ENCODE results near the gene CACNA1E. TPM values are rescaled to one million over a fixed set of nuclear protein-coding genes. Genes with fewer than 3 reads are reported as not detected.

CACNA1E gene
- total and polyA plus RNA-seq, 2 of the 13 experiments (the other 11 are each of a cell fraction or from before 2014, with no cell fraction given) = not detected

DNA sequence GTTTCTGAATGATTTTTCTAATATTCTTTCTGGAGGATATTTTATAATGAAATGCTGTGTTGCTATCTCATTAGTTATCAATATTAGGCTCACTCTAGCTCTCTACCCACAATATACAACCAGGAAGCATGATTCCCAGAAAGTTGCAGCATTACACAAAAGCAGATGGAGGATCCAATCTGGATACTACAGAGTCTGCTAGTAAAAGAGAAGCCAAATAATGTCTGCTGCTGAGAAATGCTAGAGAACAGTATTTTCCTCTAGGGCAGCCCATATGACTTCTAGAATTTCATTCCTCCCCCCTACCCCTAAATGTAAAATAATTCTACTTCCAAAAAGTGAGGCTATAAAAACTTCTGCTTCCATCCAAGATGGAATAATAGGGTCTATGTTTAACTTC lies 338.4 kb downstream of the CACNA1E start:
- CTCF ChIA-PET (ENCODE audit: low intra/inter-chr PET ratio, low total read pairs) = no interaction called here
- Histone ChIP-seq H3K9ac (ENCODE audit: insufficient read depth, low read depth, low read length) (no peak overlapping the region), H3K27me3 (ENCODE audit: control insufficient read depth in 1 of 2, insufficient read depth in 2 of 2, low read length in 2 of 2) (no peaks in the 10 kb centered on the region; a peak in 1 of 5 replicates), H3K27ac (ENCODE audit: extremely low read length, insufficient read depth, low read length) (no peak overlapping the region), H3K4me1 (ENCODE audit: insufficient read depth, low read length) (no peaks in the 10 kb centered on the region), H2AFZ (ENCODE audit: low read length) (no peak overlapping the region), H3K36me3 (replicated peaks in 1 of 2; ENCODE audit: control insufficient read depth in 1 of 2, insufficient read depth in 2 of 2, low read length in 2 of 2) (no peaks in the 10 kb centered on the region), H3K9me3 (ENCODE audit: low read length) (peaks cover 7% of the 10 kb centered on the region; the same call in 1 of the 2 replicates), H3K4me2 (ENCODE audit: low read depth, low read length) (no peak overlapping the region), H3K4me3 (replicated peaks in 1 of 3; ENCODE audit: insufficient read depth in 1 of 3, low read depth in 2 of 3, low read length in 3 of 3) (no peak overlapping the region), H3K79me2 (ENCODE audit: insufficient read depth, low read length) (no peaks in the 10 kb centered on the region), H4K20me1 (ENCODE audit: insufficient read depth, low read length) (no peaks in the 10 kb centered on the region)
- no peak for DNase-seq (ENCODE audit: low spot score)
- no TSS peak for BruUV-seq (replicated peaks)
- no peak for FAIRE-seq
- in situ Hi-C loops (cut with HindIII; ENCODE audit: extremely low pct_ligation_motif_present, low pct_unique_long_range_greater_than_20kb) = no loop called here
- POLR2A ChIA-PET = no interaction called here
- ATAC-seq = no peak
- TF ChIP-seq ZEB1 (IDR thresholded peaks at IDR 0.05; ENCODE audit: insufficient replicate concordance, low read depth) (no peak), MXI1 (IDR thresholded peaks at IDR 0.05; ENCODE audit: borderline replicate concordance, low read depth, low read length) (no peak), RORA (CRISPR knock-in tag; IDR thresholded peaks at IDR 0.05) (no peak), ZNF816 (CRISPR knock-in tag; IDR thresholded peaks at IDR 0.05; ENCODE audit: borderline replicate concordance) (no peak)
- TF ChIP-seq, protein P1, sequence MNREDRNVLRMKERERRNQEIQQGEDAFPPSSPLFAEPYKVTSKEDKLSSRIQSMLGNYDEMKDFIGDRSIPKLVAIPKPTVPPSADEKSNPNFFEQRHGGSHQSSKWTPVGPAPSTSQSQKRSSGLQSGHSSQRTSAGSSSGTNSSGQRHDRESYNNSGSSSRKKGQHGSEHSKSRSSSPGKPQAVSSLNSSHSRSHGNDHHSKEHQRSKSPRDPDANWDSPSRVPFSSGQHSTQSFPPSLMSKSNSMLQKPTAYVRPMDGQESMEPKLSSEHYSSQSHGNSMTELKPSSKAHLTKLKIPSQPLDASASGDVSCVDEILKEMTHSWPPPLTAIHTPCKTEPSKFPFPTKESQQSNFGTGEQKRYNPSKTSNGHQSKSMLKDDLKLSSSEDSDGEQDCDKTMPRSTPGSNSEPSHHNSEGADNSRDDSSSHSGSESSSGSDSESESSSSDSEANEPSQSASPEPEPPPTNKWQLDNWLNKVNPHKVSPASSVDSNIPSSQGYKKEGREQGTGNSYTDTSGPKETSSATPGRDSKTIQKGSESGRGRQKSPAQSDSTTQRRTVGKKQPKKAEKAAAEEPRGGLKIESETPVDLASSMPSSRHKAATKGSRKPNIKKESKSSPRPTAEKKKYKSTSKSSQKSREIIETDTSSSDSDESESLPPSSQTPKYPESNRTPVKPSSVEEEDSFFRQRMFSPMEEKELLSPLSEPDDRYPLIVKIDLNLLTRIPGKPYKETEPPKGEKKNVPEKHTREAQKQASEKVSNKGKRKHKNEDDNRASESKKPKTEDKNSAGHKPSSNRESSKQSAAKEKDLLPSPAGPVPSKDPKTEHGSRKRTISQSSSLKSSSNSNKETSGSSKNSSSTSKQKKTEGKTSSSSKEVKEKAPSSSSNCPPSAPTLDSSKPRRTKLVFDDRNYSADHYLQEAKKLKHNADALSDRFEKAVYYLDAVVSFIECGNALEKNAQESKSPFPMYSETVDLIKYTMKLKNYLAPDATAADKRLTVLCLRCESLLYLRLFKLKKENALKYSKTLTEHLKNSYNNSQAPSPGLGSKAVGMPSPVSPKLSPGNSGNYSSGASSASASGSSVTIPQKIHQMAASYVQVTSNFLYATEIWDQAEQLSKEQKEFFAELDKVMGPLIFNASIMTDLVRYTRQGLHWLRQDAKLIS (CRISPR knock-in tag; IDR thresholded peaks at IDR 0.05) = no peak
- TF ChIP-seq, protein P2, sequence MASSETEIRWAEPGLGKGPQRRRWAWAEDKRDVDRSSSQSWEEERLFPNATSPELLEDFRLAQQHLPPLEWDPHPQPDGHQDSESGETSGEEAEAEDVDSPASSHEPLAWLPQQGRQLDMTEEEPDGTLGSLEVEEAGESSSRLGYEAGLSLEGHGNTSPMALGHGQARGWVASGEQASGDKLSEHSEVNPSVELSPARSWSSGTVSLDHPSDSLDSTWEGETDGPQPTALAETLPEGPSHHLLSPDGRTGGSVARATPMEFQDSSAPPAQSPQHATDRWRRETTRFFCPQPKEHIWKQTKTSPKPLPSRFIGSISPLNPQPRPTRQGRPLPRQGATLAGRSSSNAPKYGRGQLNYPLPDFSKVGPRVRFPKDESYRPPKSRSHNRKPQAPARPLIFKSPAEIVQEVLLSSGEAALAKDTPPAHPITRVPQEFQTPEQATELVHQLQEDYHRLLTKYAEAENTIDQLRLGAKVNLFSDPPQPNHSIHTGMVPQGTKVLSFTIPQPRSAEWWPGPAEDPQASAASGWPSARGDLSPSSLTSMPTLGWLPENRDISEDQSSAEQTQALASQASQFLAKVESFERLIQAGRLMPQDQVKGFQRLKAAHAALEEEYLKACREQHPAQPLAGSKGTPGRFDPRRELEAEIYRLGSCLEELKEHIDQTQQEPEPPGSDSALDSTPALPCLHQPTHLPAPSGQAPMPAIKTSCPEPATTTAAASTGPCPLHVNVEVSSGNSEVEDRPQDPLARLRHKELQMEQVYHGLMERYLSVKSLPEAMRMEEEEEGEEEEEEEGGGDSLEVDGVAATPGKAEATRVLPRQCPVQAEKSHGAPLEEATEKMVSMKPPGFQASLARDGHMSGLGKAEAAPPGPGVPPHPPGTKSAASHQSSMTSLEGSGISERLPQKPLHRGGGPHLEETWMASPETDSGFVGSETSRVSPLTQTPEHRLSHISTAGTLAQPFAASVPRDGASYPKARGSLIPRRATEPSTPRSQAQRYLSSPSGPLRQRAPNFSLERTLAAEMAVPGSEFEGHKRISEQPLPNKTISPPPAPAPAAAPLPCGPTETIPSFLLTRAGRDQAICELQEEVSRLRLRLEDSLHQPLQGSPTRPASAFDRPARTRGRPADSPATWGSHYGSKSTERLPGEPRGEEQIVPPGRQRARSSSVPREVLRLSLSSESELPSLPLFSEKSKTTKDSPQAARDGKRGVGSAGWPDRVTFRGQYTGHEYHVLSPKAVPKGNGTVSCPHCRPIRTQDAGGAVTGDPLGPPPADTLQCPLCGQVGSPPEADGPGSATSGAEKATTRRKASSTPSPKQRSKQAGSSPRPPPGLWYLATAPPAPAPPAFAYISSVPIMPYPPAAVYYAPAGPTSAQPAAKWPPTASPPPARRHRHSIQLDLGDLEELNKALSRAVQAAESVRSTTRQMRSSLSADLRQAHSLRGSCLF (CRISPR knock-in tag; IDR thresholded peaks at IDR 0.05; ENCODE audit: borderline replicate concordance) = no peak
- TF ChIP-seq, protein P3, sequence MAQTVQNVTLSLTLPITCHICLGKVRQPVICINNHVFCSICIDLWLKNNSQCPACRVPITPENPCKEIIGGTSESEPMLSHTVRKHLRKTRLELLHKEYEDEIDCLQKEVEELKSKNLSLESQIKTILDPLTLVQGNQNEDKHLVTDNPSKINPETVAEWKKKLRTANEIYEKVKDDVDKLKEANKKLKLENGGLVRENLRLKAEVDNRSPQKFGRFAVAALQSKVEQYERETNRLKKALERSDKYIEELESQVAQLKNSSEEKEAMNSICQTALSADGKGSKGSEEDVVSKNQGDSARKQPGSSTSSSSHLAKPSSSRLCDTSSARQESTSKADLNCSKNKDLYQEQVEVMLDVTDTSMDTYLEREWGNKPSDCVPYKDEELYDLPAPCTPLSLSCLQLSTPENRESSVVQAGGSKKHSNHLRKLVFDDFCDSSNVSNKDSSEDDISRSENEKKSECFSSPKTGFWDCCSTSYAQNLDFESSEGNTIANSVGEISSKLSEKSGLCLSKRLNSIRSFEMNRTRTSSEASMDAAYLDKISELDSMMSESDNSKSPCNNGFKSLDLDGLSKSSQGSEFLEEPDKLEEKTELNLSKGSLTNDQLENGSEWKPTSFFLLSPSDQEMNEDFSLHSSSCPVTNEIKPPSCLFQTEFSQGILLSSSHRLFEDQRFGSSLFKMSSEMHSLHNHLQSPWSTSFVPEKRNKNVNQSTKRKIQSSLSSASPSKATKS (CRISPR knock-in tag; IDR thresholded peaks at IDR 0.05) = no peak
- TF ChIP-seq, protein P4, sequence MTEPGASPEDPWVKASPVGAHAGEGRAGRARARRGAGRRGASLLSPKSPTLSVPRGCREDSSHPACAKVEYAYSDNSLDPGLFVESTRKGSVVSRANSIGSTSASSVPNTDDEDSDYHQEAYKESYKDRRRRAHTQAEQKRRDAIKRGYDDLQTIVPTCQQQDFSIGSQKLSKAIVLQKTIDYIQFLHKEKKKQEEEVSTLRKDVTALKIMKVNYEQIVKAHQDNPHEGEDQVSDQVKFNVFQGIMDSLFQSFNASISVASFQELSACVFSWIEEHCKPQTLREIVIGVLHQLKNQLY (CRISPR knock-in tag; IDR thresholded peaks at IDR 0.05) = no peak
- TF ChIP-seq, protein P5, sequence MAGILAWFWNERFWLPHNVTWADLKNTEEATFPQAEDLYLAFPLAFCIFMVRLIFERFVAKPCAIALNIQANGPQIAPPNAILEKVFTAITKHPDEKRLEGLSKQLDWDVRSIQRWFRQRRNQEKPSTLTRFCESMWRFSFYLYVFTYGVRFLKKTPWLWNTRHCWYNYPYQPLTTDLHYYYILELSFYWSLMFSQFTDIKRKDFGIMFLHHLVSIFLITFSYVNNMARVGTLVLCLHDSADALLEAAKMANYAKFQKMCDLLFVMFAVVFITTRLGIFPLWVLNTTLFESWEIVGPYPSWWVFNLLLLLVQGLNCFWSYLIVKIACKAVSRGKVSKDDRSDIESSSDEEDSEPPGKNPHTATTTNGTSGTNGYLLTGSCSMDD (CRISPR knock-in tag; IDR thresholded peaks at IDR 0.05) = no peak
- intact Hi-C loops (cut with micrococcal nuclease; ENCODE audit: unreplicated experiment) = no loop called here

All from HepG2 (cell line).